IMR-90 (cell line): Measurements from ENCODE around the gene STAP1. TPM values are rescaled to one million over a fixed set of nuclear protein-coding genes. Genes with fewer than 3 reads are reported as not detected.

Experiments used
- ATAC-seq: fragments of 200-7000 bp; cut with Tn5 transposase; 2 replicates; pipeline ENCODE4 v1.9.1; 2020; ENCODE audit warnings: low read depth, mild to moderate bottlenecking, moderate library complexity
- BruUV-seq: library from RNA; stranded (reverse); fragments of 400-500 nt; replicated peaks from 2 replicates; lab custom pipeline; 2021; lab: Mats Ljungman, UMichigan
- CTCF ChIA-PET: fragments of 300-600 bp; formaldehyde crosslinking; extraction: SDS; loops from one replicate; lab custom pipeline; 2021; ENCODE audit warnings: antibody characterized with exemption; lab: Yijun Ruan, JAX
- POLR2A ChIA-PET: fragments of 300-600 bp; sonication (Branson Sonifier 250); formaldehyde crosslinking; loops from one replicate; lab custom pipeline; 2022; ENCODE audit warnings: antibody characterized with exemption; ENCODE audit not compliant: unreplicated experiment; lab: Charles Lee
- DNase-seq: peaks from one replicate; pipeline ENCODE4 v3.0.0; 2013
- H2AFZ ChIP-seq: replicated peaks from 2 replicates; pipeline ENCODE3; 2013; ENCODE audit warnings: low read length, mild to moderate bottlenecking; ENCODE audit not compliant: poor library complexity
- H2AK5ac ChIP-seq: 2 replicates; pipeline ENCODE4 v1.6.1; 2013; ENCODE audit warnings: low read depth, low read length, inconsistent platforms
- H2AK9ac ChIP-seq: replicated peaks from 2 replicates; pipeline ENCODE3; 2013; ENCODE audit warnings: mild to moderate bottlenecking, low read depth, low read length, moderate library complexity; ENCODE audit not compliant: poor library complexity
- H2BK120ac ChIP-seq: 2 replicates; pipeline ENCODE4 v1.6.1; 2013; ENCODE audit warnings: low read depth, low read length, inconsistent platforms
- H2BK15ac ChIP-seq: 3 replicates; pipeline ENCODE4 v1.6.1; 2013; ENCODE audit warnings: low read depth, low read length, inconsistent platforms
- H2BK20ac ChIP-seq: 2 replicates; pipeline ENCODE4 v1.6.1; 2013; ENCODE audit warnings: low read depth, mild to moderate bottlenecking, inconsistent platforms, low read length, moderate library complexity
- H2BK5ac ChIP-seq: 2 replicates; pipeline ENCODE4 v1.6.1; 2013; ENCODE audit warnings: mild to moderate bottlenecking, low read depth, low read length, inconsistent platforms; ENCODE audit not compliant: poor library complexity, severe bottlenecking
- H3K14ac ChIP-seq: replicated peaks from 2 replicates; pipeline ENCODE4 v1.6.1; 2013; ENCODE audit warnings: low read depth, low read length, inconsistent platforms
- H3K18ac ChIP-seq: 2 replicates; pipeline ENCODE4 v1.6.1; 2013; ENCODE audit warnings: low read depth, low read length, control low read depth
- H3K23ac ChIP-seq: 2 replicates; pipeline ENCODE4 v1.6.1; 2013; ENCODE audit warnings: low read depth, low read length, inconsistent platforms
- H3K27ac ChIP-seq: 2 replicates; pipeline ENCODE4 v1.5.1; 2013; ENCODE audit warnings: mild to moderate bottlenecking, control low read depth, low read length; ENCODE audit not compliant: insufficient read depth
- H3K27me3 ChIP-seq: 2 replicates; pipeline ENCODE4 v1.6.1; 2013; ENCODE audit warnings: low read length; ENCODE audit not compliant: control insufficient read depth, insufficient read depth
- H3K36me3 ChIP-seq: 2 replicates; pipeline ENCODE4 v1.6.1; 2013; ENCODE audit warnings: low read length, mixed read lengths; ENCODE audit not compliant: control insufficient read depth, insufficient read depth
- H3K4ac ChIP-seq: 2 replicates; pipeline ENCODE4 v1.6.1; 2013; ENCODE audit warnings: low read depth, low read length, inconsistent platforms
- H3K4me1 ChIP-seq: 2 replicates; pipeline ENCODE4 v1.6.1; 2013; ENCODE audit warnings: low read length, mixed read lengths; ENCODE audit not compliant: control insufficient read depth, insufficient read depth
- H3K4me2 ChIP-seq: 2 replicates; pipeline ENCODE4 v1.6.1; 2013; ENCODE audit warnings: low read depth, mild to moderate bottlenecking, control low read depth, low read length, moderate library complexity
- H3K4me3 ChIP-seq: 2 replicates; pipeline ENCODE4 v1.5.1; 2013; ENCODE audit warnings: low read depth, mild to moderate bottlenecking, control low read depth, low read length, moderate library complexity; ENCODE audit not compliant: insufficient read depth
- H3K56ac ChIP-seq: 2 replicates; pipeline ENCODE4 v1.6.1; 2013; ENCODE audit warnings: low read length, inconsistent platforms; ENCODE audit not compliant: insufficient read depth; ENCODE audit errors: extremely low read depth
- H3K79me1 ChIP-seq, 2 experiments: 2 replicates each; pipeline ENCODE4 v1.6.1; 2013; ENCODE audit warnings: low read length in 2 of 2, inconsistent platforms in 1 of 2, low read depth in 1 of 2
- H3K9ac ChIP-seq: 2 replicates; pipeline ENCODE4 v1.6.1; 2013; ENCODE audit warnings: low read depth, low read length, control low read depth
- H3K9me1 ChIP-seq: 2 replicates; pipeline ENCODE4 v1.6.1; 2013; ENCODE audit warnings: low read length, inconsistent platforms; ENCODE audit not compliant: insufficient read depth
- H3K9me3 ChIP-seq: 2 replicates; pipeline ENCODE4 v1.6.1; 2013; ENCODE audit warnings: low read length; ENCODE audit not compliant: control insufficient read depth, insufficient read depth
- H4K20me1 ChIP-seq: 2 replicates; pipeline ENCODE4 v1.6.1; 2013; ENCODE audit warnings: low read length, inconsistent platforms; ENCODE audit not compliant: insufficient read depth
- H4K5ac ChIP-seq: 2 replicates; pipeline ENCODE4 v1.6.1; 2013; ENCODE audit warnings: mild to moderate bottlenecking, low read depth, low read length, control low read depth
- H4K8ac ChIP-seq, 2 experiments: 2 replicates each; pipeline ENCODE4 v1.6.1; 2013; ENCODE audit warnings: low read depth in 2 of 2, low read length in 2 of 2, control low read depth in 1 of 2, inconsistent platforms in 1 of 2
- H4K91ac ChIP-seq: 2 replicates; pipeline ENCODE4 v1.6.1; 2013; ENCODE audit warnings: low read depth, low read length, inconsistent platforms; ENCODE audit not compliant: insufficient read depth
- CEBPB ChIP-seq: IDR thresholded peaks from 2 replicates; pipeline ENCODE4 v1.6.1; 2012; ENCODE audit warnings: low read depth, low read length, improper control_type of control experiment
- CTCF ChIP-seq: conservative IDR thresholded peaks from 2 replicates; pipeline ENCODE4 v1.5.1; 2012; ENCODE audit warnings: mild to moderate bottlenecking, low read depth, low read length, improper control_type of control experiment
- MAZ ChIP-seq: IDR thresholded peaks from 2 replicates; pipeline ENCODE4 v1.6.1; 2012; ENCODE audit warnings: low read depth, mild to moderate bottlenecking, low read length, improper control_type of control experiment, moderate library complexity, borderline replicate concordance
- MXI1 ChIP-seq: IDR thresholded peaks from 2 replicates; pipeline ENCODE4 v1.6.1; 2012; ENCODE audit warnings: low read depth, mild to moderate bottlenecking, low read length, moderate library complexity, borderline replicate concordance
- NFE2L2 ChIP-seq: fragments of 150-350 bp; IDR thresholded peaks from 2 replicates; pipeline ENCODE4 v1.6.1; 2016; ENCODE audit warnings: low read depth, mild to moderate bottlenecking, low read length
- POLR2A ChIP-seq: IDR thresholded peaks from 2 replicates; pipeline ENCODE4 v1.6.1; 2012; ENCODE audit warnings: mild to moderate bottlenecking, low read depth, low read length
- RCOR1 ChIP-seq: IDR thresholded peaks from 2 replicates; pipeline ENCODE4 v1.6.1; 2012; ENCODE audit warnings: mild to moderate bottlenecking, low read length, improper control_type of control experiment; ENCODE audit not compliant: insufficient replicate concordance
- SMC3 ChIP-seq: fragments of 150-350 bp; IDR thresholded peaks from 2 replicates; pipeline ENCODE4 v1.6.1; 2016; ENCODE audit warnings: low read depth, mild to moderate bottlenecking, antibody characterized with exemption, low read length, moderate library complexity
- USF2 ChIP-seq: fragments of 150-350 bp; IDR thresholded peaks from 2 replicates; pipeline ENCODE4 v1.6.1; 2017; ENCODE audit warnings: mild to moderate bottlenecking, antibody characterized with exemption, low read length, low read depth
- WGBS, 2 experiments: methylation state at CpG; one replicate each; pipeline versions ENCODE4 v1.1.5 to v1.1.7; 2013; ENCODE audit warnings: missing lambda C conversion rate in 2 of 2; ENCODE audit not compliant: insufficient read length in 1 of 2; ENCODE audit errors: extremely low coverage in 2 of 2; 5-methylcytosine and 5-hydroxymethylcytosine counted together
- dilution Hi-C: fragments of 300-500 bp; cut with HindIII; formaldehyde crosslinking; loops from one replicate; pipeline ENCODE4 v1.14.3; 2018; ENCODE audit warnings: low sequenced_read_pairs; ENCODE audit not compliant: unreplicated experiment
- in situ Hi-C: fragments of 300-500 bp; cut with MboI; formaldehyde crosslinking; loops from 3 replicates; pipeline ENCODE4 v1.14.3; 2019; ENCODE audit warnings: low sequenced_read_pairs, inconsistent platforms, mixed read lengths
- intact Hi-C: fragments of 100-400 bp; cut with micrococcal nuclease; formaldehyde crosslinking; loops from 2 replicates; pipeline ENCODE4 v1.10.0; 2022
- polyA plus RNA-seq, 3 experiments: library from polyadenylated mRNA; depleted of rRNA; stranded (reverse); fragments of >200 nt; gene quantifications; 2 replicates each; pipeline ENCODE4 v1.2.3, GENCODE V29; 2012; ENCODE audit warnings: low replicate concordance in 1 of 3
- total RNA-seq: library from RNA; depleted of rRNA; stranded (reverse); fragments of >200 nt; gene quantifications from 2 replicates; pipeline ENCODE4 v1.2.3, GENCODE V29; 2012

The STAP1 gene
- total and polyA plus RNA-seq, 2 of the 4 experiments (the other 2 are of a cell fraction) = not detected

GRCh38 chr4:67634741-67635140, 76.2 kb downstream of the STAP1 start:
- DNase-seq (no peak), ATAC-seq (no peak)
- H4K8ac ChIP-seq = no peak overlapping the region
- H3K4me1 ChIP-seq = no peaks in the 10 kb centered on the region
- no peak overlapping the region for H4K5ac ChIP-seq
- no peak overlapping the region for H2BK20ac ChIP-seq
- BruUV-seq = no TSS peak
- H3K27me3 ChIP-seq = no peaks in the 10 kb centered on the region
- dilution Hi-C loops (no loop called here), intact Hi-C loops (no loop called here), in situ Hi-C loops (no loop called here)
- H3K79me1 ChIP-seq = no peaks in the 10 kb centered on the region
- no peak overlapping the region for H3K9ac ChIP-seq
- no peaks in the 10 kb centered on the region for H3K9me3 ChIP-seq
- H3K36me3 ChIP-seq = peaks cover 11% of the 10 kb centered on the region
- H3K4me3 ChIP-seq = no peak overlapping the region
- no peak overlapping the region for H2AK9ac ChIP-seq
- H4K91ac ChIP-seq = no peak overlapping the region
- no peak overlapping the region for H2BK15ac ChIP-seq
- H3K4me2 ChIP-seq = no peak overlapping the region
- no peak overlapping the region for H3K56ac ChIP-seq
- no peak overlapping the region for H3K14ac ChIP-seq
- no peak overlapping the region for H2BK120ac ChIP-seq
- no peak overlapping the region for H3K18ac ChIP-seq
- no peak overlapping the region for H3K23ac ChIP-seq
- no peaks in the 10 kb centered on the region for H4K20me1 ChIP-seq
- ChIA-PET CTCF (no interaction called here), POLR2A (no interaction called here)
- H3K4ac ChIP-seq = no peak overlapping the region
- H2AFZ ChIP-seq = no peak overlapping the region
- no CpG with 5 or more reads among the region's 2 CpGs for WGBS, 2 experiments
- H2AK5ac ChIP-seq = no peak overlapping the region
- H3K9me1 ChIP-seq = no peaks in the 10 kb centered on the region
- no peak overlapping the region for H2BK5ac ChIP-seq
- no peak overlapping the region for H3K27ac ChIP-seq
- TF ChIP-seq USF2 (no peak), POLR2A (no peak), SMC3 (no peak), NFE2L2 (no peak), RCOR1 (no peak), CEBPB (no peak), CTCF (no peak), MXI1 (no peak), MAZ (no peak)
